Measurements from ENCODE around the gene NME7.
"Not testable (repeated sequence)": the region's sequence is repeated elsewhere in the genome, so short reads cannot be mapped to it uniquely, and the experiment has no call there.

Gene NME7

DNA sequence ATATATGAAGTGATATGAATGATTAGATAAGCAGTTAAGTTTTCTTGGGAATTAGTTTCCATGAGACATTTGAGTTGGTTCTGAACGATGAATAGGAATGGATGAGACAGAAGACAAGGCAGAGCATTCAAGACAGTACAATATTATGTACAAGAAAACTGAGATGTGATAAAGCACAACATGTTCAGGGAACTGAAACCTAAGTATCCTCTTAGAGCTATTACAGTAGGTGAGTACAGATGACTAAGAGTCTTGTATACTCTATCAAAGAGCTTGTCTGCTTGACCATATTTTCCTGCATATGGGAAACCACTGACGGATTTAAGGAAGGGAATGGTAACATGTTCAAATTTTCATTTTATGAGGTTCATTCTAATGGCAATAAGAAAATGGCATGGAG, 61.6 kb downstream of the NME7 start:
- no peak for DNase-seq (ENCODE audit: low read depth in 2 of 2)

DNA sequence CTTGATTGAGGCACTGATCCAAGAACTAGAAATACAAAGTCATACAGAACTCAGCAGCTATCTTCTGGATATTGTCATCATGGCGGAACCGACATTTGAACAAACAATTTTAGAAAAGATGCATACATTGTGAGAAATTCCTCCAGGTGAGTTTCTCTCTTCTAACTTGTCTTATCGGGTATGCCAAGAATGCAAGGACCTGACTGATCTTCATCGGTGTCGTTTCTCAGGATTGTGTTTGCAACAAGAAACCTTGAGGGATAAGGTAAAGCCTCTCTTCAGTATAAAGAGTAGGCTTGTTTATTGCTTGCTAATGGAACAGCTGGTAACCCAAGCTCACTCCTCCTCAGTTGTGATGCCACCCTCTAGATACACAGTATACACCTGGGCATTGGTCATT, 62.2 kb downstream of the NME7 start:
- no peak for DNase-seq (ENCODE audit: low read depth in 2 of 2)

DNA sequence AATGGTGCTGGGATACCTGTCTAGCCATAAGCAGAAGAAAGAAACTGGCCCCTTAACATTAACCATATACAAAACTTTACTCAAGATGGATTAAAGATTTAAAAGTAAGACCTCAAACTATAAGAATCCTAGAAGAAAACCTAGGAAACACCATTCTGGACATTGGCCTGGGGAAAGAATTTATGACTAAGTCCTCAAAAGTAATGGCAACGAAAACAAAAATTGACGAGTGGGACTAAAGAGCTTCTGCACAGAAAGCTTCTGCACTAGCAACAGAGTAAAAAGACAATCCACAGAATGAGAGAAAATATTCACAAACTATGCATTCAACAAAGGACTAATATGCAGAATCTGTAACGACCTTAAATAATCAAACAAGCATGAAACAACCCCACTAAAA, 66.7 kb downstream of the NME7 start:
- no peak for DNase-seq (ENCODE audit: low read depth in 2 of 2)

DNA sequence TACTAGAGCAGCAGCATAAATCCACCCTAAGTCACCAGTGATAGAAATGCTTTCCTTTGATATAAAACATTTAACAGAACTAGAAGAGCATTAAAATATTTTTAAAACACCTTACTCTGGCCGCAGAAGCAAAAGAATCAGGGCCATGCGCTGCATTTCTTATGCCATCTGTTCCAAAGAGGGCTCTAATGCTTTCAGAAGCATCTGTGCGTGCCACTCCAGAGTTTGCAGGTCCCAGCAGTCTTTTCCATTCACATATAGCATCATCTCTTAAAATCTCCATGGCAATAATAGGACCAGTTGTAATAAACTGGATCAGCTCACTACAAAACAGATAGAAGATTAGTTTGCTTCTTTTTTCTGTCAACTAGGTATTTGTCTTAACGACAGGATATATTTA, 69.2 kb downstream of the NME7 start:
- no peak for DNase-seq (ENCODE audit: low read depth in 2 of 2)

DNA sequence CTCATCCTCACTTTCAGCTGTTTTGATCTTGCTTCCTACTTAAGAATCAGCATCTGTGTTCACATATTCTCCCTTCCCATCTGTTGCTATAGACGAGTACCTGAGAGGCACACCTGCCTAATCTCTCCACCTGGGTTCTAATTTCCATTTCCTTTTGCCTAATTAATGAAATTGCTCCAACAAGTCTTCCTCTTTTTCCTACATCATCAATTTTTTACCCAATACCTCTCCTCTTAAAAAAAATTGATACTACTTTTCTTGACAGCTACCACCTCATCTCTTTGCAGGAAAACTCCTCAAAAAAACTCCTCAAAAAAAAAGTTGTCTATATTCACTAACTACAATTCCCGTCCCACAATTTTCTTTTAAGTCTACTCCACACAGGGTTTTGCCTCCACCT, 71.8 kb downstream of the NME7 start:
- no peak for DNase-seq (ENCODE audit: low read depth in 2 of 2)

DNA sequence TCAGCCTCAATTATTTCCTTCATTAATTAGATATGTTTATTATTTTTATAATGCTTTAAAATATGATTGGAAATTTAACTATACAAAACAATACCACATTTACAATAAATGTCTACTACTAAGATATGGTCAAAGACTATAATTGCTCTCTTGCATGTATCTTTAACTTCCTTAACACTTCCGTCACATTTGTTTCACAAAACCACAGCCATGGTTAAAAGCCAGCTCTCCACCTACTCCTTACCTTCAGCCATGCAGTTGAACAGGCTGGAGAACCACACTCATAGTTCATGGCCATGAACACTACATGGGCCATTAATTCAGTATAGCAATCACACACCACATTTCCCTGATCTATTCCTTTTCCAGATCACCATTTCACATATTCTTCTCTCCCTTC, 72.2 kb downstream of the NME7 start:
- DNase-seq (ENCODE audit: low read depth in 2 of 2) = no peak

DNA sequence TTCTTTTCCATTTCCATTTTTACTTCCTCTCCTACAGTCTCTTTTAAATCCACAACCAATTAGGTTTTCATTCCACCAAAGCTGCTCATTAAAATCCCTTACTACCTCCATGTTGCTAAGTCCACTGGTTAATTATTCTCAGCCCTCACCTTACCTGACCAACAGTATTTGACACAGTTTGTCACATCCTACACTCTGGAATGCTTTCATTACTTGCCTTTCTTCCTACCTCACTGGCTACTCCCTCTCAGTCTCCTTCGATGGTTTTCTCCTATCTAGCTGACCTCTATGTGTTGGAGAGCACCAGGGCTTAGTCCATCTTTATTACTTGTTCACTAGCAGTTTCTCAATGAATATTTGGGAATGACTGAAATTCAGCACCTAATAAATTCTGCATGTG, 78.6 kb downstream of the NME7 start:
- DNase-seq (ENCODE audit: low read depth in 2 of 2) = no peak

DNA sequence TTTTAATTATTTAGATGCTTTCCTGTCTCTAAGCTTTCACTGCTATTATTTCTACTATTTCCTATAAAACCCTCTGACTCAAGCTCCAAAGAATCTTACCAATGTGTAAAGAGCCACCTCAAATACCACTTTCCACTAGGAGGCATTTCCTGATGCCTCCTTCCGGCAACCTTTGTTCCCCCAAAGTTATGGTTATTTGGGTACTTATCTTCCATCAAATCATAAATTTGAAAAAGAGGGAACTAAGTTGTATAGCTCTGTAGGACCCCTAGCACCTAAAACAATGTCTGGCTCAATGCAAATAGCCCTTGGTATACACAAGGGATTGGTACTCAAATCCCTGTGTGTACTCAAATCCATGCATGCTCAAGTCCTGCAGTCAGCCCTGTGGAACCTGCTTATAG, 79.6 kb downstream of the NME7 start:
- DNase-seq (ENCODE audit: low read depth in 2 of 2) = no peak

DNA sequence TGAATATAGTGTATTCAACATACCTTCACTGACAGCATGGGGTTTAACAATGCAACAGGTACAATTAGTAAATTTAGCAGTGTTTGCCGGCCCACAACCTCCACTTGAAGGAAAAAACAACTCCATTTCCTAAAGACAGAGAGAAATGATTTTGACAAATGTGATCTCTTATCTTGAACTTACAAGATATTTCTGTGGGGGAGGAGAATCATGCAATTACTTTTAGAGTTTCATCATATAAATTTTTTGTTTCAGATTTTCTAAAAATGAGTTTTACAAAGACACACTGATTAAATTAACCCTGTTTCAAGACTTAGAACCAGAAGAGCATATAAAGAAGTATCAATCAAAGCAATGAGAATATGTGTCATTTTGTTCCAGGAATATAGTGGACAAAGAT, 80.3 kb downstream of the NME7 start:
- DNase-seq (ENCODE audit: low read depth in 2 of 2) = no peak

DNA sequence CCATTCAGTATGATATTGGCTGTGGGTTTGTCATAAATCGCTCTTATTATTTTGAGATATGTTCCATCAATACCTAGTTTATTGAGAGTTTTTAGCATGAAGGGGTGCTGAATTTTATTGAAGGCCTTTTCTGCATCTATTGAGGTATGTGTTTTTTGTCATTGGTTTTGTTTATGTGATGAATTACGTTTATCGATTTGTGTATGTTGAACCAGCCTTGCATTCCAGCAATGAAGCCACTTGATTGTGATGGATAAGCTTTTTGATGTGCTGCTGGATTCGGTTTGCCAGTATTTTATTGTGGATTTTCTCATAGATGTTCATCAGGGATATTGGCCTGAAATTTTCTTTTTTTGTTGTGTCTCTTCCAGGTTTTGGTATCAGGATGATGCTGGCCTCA, 86.0 kb downstream of the NME7 start:
- DNase-seq (ENCODE audit: low read depth in 2 of 2) = not testable (repeated sequence)

DNA sequence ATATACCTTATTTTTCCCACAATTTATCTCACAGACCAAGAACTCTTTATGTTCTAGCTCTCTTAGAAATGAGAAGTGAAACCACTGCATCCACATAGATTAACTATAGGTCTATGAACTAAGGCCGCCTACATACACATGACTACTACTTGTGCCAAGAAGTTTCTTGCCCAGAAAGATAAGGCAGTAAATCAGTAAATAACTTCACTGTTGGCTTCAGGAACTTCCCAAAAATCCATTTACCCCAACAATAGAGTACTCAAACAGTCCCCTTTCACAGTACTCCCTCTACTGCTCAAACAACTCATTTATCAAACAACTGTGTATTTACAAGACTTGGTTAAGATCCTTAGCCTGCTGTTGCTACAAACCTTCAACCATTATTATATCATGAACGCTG, 96.5 kb downstream of the NME7 start:
- no peak for DNase-seq (ENCODE audit: low read depth in 2 of 2)

DNA sequence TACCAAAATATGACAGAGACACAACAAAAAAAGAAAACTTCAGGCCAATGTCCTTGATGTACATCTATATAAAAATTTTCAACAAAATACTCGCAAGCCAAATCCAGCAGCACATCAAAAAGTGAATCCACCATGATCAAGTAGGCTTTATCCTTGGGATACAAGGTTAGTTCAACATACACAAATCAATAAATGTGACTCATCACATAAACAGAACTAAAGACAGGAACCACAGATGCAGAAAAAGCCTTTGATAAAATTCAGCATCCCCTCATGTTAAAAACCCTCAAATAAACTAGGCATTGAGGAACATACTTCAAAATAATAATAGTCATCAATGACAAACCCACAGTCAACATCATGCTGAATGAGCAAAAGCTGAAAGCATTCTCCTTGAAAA, 101.5 kb downstream of the NME7 start:
- no peak for DNase-seq (ENCODE audit: low read depth in 2 of 2)

DNA sequence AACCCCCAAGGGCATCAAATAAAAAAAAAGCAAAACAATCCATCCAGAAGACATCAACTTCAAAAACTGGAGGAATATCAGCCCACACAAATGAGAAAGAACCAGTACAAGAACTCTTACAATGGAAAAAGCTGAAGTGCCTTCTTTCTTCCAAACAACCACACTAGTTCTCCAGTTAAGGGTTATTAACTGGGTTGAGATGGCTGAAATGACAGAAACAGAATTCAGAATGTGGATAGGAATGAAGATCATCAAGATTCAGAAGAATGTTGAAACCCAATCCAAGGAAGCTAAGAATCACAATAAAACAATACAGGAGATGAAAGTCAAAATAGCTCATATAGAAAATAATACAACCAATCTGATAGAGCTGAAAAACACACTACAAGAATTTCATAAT, 104.5 kb downstream of the NME7 start:
- DNase-seq (ENCODE audit: low read depth in 2 of 2) = no peak

DNA sequence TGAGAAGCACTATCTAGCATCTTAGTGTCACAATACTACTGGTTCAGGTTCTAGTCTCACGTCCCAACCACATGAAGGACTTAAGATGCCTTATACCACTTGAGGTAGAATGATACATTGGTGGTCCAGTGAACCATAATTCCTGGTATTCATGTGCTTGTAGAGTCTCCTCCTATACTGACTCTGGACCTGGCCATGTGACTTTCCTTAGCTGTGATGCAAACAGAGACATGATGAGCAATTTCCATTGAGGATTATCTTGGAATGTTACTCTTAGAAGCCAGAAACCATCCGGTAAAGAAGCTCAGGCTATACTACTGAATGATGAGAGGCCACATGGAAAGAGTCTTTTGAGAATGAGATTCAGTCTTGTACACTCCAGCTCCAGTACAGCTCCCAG, 105.7 kb downstream of the NME7 start:
- no peak for DNase-seq (ENCODE audit: low read depth in 2 of 2)

DNA sequence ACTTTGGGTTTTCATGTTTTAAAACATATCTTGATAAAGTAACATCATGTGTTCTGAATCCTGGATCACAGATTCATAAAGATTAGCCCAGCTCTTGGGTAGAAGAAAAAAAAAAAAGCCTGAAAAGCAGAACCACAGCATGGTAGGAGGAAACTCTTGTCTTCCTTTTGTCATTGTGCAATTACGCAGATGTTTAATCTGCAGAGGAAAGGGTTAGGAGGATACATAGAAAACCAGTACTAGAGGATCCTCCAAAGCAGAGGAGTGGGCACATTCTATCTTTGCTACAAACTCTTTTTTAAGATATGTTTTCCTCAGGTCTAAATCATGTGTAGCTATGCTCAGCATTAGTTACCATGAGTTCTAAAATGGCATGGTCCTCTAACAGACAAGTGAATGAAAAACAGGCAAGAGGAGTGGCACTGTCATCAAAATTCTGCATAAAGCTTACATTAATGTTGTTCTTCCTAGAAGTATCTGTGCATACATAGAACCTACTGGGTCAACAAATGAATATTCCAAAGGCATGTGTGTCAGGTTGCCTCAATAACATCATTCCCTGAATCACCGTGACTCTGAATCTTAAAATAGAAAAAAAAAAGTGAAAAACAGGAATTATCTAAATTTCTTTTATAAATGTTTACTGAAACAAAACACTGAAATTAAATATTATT, 107.0 kb downstream of the NME7 start:
- no peak for DNase-seq (ENCODE audit: low read depth in 2 of 2)

DNA sequence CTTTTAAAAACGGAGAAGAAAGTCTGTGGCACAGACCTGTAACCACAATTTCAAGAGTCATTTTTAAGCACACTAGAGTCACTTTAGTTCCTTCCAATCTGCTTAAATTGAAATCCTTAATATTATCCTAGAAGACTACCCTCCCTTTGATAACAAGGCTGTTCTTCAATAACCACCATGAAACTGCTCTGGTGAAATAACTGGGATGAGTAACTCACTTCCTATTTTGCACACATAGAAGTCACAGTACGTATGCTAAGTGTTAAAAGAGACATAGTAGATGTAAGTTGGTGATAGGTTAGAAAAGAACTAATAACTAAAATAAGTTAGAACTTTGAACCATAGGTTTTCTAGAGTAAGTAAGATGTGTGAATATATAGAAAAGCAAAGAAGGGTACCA, 107.8 kb downstream of the NME7 start:
- DNase-seq (ENCODE audit: low read depth in 2 of 2) = no peak

DNA sequence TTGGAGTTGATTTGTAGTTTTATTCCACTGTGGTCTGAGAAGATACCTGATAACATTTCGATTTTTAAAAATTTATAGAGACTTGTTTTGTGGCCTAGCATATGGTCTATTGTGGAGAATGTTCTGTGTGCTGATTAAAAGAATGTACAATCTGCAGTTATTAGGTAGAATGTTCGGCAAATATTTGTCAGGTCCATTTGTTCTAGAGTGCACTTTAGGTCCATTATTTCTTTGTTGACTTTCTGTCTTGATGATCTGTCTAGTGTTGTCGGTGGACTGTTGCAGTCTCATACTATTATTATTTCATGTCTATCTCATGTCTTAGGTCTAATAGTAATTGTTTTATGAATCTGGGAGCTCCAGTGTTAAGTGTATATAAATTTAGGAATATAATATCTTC, 116.8 kb downstream of the NME7 start:
- DNase-seq (ENCODE audit: low read depth in 2 of 2) = no peak

DNA sequence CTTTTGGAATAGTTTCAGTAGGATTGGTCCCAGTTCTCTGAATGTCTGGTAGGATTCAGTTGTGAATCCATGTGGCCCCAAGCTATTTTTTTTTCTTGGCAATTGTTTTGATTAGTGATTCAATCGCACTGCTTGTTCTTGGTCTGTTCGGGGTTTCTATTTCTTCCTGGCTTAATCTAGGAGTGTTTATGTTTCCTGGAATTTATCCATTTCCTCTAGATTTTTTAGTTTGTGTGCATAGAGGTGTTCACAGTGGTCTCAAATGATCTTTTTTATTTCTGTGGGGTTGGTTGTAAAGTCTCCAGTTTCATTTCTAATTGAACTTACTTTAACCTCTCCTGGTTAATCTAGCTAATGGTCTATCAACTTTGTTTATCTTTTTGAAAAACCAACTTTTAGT, 117.6 kb downstream of the NME7 start:
- no peak for DNase-seq (ENCODE audit: low read depth in 2 of 2)

DNA sequence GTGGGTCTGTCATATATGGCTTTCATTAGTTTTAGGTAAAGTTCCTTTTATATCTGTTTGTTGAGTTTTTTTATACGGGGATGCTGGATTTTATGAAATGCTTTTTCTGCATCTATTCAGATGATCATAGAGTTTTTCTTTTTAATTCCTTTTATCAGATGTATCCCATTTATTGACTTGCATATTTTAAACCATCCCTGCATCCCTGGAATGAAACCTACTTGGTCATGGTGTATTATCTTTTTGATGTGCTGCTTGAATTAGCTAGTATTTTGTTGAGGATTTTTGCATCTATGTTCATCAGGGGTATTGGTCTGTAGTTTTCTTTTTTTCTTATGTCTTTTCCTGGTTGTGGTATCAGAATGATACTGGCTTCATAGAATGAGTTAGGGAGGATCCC, 118.0 kb downstream of the NME7 start:
- DNase-seq (ENCODE audit: low read depth in 2 of 2) = no peak

DNA sequence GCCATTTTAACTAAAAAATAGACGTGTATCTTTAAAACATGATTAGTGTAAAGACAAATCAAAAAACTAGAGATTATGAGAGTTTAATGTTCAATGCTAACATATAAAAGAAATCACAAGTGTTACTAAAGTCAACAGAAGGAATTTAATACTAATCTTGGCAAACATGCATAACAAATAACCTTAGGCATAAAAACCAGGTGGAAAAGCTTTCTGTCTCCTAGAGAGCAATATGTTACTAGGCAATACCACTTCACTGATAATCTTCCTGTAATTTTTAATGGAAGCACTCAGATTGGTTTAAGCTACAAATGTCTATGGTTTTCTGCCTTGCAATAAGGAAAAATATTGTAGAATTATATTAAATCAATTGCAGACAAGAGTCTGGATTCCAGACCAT, 121.9 kb downstream of the NME7 start:
- DNase-seq (ENCODE audit: low read depth in 2 of 2) = no peak

DNA sequence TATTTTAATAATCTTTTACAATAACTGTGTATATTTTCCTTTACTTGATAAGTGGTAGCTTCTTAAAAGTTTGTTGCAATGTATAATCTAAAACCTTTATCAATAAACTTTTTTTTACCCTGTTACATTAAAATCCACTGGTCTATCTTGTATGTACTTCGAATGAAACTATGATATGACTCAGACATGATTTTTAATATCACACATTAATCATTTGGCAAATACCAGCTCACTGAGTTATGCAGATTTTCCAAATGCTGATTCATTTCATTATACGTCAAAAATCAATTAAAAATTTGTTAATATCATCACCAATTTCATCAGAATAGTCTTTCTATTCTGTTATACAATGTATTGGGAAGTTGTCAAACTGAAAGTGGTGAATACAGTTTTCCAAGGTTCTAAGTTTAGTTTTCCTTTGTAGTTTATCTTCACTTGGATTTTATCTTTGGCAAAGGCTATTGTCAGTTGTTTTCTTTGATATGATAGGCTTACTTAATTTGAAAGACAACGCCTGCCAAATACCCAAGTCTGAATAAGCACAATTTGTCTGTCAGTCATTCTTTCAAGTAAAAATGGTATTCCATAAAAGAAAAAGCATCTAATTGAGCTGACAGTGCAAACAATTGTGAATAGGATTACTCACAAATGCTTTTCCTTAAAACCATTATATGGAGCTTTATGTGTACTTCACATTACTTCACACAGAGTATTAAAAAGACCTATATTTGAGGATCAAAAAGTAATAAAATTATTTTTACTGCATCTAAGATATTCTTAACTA, 127.0 kb downstream of the NME7 start:
- DNase-seq (ENCODE audit: low read depth in 2 of 2) = no peak

DNA sequence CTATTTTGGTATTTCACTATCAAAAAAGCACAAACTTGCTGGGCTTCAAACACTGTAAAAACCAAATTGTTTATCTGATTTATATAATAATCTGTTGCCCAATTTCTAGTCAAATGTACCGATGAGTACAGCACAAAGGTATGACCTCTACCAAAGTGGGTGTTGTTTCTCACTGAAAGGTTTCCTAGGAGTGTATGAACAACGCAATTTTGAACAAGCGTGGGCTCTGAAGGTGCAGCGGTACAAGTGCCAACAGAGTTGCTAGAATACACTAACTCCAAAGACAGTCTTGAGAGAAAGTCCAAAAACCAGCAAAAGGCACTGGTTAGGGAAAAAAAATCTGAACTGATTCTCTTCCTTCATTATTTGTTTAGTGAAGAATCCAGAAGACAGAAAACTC, 130.7 kb downstream of the NME7 start:
- no peak for DNase-seq (ENCODE audit: low read depth in 2 of 2)

DNA sequence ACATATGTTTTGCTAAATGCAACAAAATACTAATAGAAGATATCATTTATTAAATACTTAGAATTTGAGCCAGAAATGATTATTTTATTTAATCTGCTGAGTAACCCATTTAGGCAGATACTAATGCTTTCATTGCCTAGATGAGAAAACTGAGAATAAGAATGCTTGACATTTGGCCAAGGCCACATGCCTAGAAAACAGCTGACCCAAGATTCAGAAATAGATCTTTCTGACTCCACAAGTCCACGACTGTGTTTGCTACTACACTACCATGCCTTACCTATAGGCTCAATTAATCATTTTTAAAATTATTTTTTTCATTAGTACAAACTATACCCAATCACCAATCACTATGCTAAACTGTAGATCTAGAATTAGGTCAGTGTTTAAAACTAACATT, 131.5 kb downstream of the NME7 start:
- no peak for DNase-seq (ENCODE audit: low read depth in 2 of 2)

DNA sequence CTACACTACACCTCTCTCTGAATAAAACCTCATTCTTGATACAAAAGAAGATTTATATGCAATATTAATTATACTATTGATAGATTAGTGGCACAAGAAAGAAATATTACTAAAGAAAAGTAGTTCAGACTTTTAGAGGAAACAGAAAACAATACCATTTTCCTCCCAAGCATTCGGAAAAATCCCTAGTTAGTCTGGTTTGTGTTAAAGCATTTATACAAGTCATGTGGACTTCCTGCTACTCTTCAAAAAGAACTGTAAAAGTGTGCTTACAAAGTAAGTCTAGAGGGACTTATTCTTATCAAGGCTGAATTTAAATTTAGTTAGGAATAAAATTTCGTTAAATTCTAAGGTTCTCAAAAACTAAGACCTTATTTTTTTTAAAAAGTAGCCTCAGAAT, 132.0 kb downstream of the NME7 start:
- no peak for DNase-seq (ENCODE audit: low read depth in 2 of 2)
